Thyroid gland (tissue), 4 donors: Measurements from ENCODE around the gene L2HGDH.

Experiments
- CTCF ChIP-seq, 6 experiments: fragments of 200-600 bp in 3 of 6; fragments of 450-650 bp in 3 of 6; sonication (generic) in 3 of 6; IDR thresholded peaks; one replicate each; pipeline ENCODE4 v1.5.1; 2016 to 2019; ENCODE audit warnings: antibody characterized with exemption in 6 of 6, mild to moderate bottlenecking in 2 of 6, inconsistent platforms in 1 of 6, moderate library complexity in 1 of 6
- POLR2A ChIP-seq, 2 donors: fragments of 450-650 bp; IDR thresholded peaks; one replicate each; pipeline ENCODE4 v1.6.1; 2017; ENCODE audit warnings: antibody characterized with exemption in 2 of 2, mild to moderate bottlenecking in 2 of 2, moderate library complexity in 1 of 2

- no peak for TF ChIP-seq POLR2A (IDR thresholded peaks at IDR 0.05)
- no peak for TF ChIP-seq CTCF (IDR thresholded peaks at IDR 0.05)
These were observed 52.0 kb downstream of the L2HGDH start for GRCh38 chr14:50260072-50260471.
